ENCODE measurements around the gene PCDHGC4. TPM values are rescaled to one million over a fixed set of nuclear protein-coding genes. Genes with fewer than 3 reads are reported as not detected.

PCDHGC4 gene
- 1 to 10 TPM; 2.4 to 2.9 (median 2.9) TPM for polyA plus RNA-seq (ENCODE audit: insufficient read length in 3 of 3)

DNA sequence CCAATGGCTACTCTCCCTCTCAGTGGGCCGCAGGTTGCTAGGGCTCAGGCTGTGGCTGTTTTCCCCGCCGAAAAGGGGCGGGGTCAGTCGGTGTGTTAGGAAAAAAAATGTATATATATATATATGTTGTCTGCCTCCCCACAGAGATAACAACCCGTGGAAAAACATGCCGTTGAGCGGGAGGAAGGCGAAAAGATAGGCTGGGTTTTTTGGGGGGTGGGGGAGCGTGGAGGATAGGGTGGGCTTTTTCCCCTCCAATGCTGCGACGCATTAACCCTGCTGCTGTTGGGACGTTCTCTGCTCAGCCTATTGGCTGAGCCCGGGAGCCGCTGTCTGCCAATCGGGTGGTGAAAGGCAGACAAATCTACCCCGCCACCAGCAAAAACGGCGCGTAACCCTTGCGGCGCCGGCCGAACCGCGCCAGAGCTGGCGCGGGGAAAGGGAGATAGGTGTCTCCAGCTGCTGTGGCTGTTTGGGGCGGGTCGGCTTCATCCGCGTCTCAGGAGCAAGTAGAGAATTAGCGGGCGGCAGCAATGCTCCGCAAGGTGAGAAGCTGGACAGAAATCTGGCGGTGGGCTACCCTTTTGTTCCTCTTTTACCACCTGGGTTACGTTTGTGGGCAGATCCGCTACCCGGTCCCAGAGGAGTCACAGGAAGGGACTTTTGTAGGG is at the start of gene PCDHGC4:
Gene PCDHGC4 (plus strand): TSS at position 390 of the 671 bp plus-strand sequence. CDS start 144 bp downstream, at position 534.
- DNase-seq (ENCODE audit: low read depth in 3 of 3, low spot score in 2 of 3), result no peak

DNA sequence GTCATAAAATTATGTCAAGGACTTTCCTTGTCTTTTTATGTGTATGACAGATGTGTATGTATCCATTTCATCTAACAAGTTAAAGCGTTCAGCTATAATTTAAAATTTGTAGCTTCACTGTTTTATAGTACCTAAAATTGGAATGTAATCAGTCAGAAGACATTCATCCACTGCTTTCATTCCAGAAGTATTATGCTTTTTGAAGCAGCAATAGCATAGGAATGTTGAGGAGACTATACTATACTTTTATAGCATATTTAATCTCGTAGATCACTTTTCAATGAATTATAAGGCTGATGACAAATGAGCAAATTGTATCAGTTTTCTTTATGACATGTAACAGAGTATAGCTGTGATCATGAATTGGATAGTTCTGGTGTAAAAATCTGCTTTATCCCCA is 47.6 kb upstream of the PCDHGC4 start:
- no peak for DNase-seq (ENCODE audit: low read depth in 3 of 3, low spot score in 2 of 3)

DNA sequence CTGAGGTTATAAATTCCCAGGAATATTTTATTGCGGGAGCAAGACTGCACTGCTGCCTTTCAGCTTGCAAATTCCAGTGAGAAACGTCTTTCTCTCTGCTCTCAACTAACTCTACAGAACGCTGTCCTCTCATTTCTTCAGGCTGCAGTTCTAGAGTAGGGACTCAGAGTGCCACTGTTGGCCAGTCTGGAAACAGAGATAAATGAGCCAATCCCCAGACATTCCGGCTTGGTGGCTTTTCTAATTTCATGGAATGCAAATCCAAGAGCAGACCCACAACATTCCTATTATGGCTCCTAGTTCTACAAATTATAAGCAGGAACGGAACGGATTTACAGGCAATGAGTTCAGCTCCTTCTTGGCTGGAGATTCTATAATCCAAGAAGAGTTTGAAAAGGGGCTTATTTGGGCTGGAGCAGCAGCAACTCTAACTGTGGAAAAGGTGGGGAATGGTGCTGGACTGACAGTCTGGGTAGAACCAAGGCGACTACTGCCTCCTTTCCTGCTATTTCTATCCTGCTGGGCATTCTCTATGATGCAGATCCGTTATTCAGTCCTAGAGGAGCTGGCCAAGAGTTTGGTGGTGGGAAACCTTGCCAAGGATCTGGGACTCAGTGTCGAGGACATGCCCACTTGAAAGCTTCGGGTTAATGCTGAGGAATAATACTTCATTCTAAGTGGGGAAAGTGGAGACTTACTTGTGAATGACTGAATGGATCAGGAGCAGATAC is 45.3 kb upstream of the PCDHGC4 start:
- DNase-seq (ENCODE audit: low read depth in 3 of 3, low spot score in 2 of 3), result no peak

DNA sequence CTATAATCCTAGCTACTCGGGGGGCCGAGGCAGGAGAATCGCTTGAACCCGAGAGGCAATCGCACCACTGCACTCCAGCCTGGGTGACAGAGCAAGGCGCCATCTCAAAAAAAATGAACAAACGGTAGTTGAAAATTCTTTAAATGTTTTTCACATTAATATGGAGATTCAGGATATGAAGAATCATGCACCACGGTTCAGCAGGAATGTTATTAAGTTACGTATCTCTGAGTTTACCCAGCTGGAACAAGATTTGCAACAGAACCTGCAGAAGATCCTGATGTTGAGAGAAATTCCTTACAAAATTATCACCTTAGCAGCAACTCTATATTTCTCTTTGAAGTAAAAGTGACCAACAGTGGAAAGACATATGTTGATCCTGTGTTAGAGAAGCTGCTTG is 44.5 kb upstream of the PCDHGC4 start:
- DNase-seq (ENCODE audit: low read depth in 3 of 3, low spot score in 2 of 3), result no peak

DNA sequence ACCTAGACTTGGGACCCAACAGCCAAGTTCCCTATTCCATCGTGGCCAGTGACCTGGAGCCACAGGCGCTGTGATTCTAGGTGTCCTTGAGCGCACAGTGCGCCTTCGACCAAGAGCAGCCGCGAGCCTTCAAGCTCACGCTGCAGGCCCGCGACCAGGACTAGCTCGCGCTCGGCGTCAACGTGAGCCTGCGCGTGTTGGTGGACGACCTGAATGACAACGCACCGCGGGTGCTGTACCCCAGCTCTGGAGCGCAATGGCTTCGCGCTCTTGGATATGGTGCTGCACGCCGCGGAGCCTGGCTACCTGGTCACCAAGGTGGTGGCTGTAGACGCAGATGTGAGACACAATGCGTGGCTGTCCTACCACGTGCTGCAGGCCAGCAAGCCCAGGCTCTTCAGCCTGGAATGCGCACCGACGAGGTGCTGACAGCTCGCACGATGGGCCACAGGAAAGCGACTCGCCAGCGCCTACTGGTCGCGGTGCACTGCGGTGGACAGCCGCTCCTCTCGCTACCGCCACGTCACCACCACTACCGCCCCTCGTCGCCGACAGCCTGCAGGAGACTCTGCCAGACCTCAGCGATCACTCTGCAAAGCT is 43.2 kb upstream of the PCDHGC4 start:
- no peak for DNase-seq (ENCODE audit: low read depth in 3 of 3, low spot score in 2 of 3)

DNA sequence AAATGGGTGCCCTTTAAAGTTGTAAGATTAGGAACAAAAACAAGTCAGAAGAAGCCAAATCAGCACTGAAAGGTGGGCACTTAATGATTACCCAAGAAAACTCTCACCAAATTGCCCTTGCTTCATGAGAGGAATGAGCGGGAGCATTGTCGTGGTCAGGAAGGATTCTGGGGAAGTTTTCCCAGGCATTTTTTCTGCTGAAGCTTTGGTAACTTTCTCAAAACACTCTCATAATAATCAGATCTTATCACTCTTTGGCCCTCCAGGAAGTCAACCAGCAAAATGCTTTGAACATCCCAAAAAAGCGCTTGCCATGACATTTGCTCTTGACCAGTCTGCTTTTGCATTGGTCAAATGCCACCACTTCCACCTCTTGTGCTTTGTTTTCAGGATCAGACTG is 19.5 kb upstream of the PCDHGC4 start:
- no peak for DNase-seq (ENCODE audit: low read depth in 3 of 3, low spot score in 2 of 3)

DNA sequence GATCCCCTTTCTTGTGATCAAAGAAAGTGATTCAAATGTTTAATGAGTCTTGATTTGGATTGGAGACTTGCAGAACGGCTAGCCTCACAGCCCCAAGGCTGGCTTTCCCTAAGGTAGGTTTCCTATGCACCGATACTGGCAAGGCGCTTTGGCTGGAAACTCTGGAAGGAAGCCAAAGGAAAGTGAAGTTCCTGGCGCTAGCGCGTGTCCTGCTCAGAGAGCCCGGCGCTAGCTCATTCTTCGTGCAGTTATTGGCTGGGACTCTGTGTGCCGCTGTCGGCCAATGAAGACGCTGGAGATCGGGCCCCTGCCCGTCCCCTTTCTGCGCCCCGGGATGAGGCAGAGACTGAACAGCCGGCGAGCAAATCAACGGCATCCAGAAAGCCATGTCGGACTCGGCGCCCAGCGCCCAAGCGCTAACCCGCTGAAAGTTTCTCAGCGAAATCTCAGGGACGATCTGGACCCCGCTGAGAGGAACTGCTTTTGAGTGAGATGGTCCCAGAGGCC is 9.2 kb upstream of the PCDHGC4 start, which contains the start of gene PCDHGC3:
Gene PCDHGC3 (plus strand): TSS at position 342 of the 507 bp plus-strand sequence. CDS start 151 bp downstream, at position 493.
- peak; percentile 84 to 91 (median 84) for DNase-seq (ENCODE audit: low read depth in 3 of 3, low spot score in 2 of 3)

DNA sequence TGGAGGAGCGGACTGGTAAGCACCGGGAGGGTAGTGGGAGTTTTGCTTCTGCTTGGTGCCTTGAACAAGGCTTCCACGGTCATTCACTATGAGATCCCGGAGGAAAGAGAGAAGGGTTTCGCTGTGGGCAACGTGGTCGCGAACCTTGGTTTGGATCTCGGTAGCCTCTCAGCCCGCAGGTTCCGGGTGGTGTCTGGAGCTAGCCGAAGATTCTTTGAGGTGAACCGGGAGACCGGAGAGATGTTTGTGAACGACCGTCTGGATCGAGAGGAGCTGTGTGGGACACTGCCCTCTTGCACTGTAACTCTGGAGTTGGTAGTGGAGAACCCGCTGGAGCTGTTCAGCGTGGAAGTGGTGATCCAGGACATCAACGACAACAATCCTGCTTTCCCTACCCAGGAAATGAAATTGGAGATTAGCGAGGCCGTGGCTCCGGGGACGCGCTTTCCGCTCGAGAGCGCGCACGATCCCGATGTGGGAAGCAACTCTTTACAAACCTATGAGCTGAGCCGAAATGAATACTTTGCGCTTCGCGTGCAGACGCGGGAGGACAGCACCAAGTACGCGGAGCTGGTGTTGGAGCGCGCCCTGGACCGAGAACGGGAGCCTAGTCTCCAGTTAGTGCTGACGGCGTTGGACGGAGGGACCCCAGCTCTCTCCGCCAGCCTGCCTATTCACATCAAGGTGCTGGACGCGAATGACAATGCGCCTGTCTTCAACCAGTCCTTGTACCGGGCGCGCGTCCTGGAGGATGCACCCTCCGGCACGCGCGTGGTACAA is 8.5 kb upstream of the PCDHGC4 start:
- DNase-seq (ENCODE audit: low read depth in 3 of 3, low spot score in 2 of 3), result no peak

DNA sequence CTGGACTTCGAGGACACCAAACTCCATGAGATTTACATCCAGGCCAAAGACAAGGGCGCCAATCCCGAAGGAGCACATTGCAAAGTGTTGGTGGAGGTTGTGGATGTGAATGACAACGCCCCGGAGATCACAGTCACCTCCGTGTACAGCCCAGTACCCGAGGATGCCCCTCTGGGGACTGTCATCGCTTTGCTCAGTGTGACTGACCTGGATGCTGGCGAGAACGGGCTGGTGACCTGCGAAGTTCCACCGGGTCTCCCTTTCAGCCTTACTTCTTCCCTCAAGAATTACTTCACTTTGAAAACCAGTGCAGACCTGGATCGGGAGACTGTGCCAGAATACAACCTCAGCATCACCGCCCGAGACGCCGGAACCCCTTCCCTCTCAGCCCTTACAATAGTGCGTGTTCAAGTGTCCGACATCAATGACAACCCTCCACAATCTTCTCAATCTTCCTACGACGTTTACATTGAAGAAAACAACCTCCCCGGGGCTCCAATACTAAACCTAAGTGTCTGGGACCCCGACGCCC is 7.7 kb upstream of the PCDHGC4 start:
- DNase-seq (ENCODE audit: low read depth in 3 of 3, low spot score in 2 of 3), result no peak

DNA sequence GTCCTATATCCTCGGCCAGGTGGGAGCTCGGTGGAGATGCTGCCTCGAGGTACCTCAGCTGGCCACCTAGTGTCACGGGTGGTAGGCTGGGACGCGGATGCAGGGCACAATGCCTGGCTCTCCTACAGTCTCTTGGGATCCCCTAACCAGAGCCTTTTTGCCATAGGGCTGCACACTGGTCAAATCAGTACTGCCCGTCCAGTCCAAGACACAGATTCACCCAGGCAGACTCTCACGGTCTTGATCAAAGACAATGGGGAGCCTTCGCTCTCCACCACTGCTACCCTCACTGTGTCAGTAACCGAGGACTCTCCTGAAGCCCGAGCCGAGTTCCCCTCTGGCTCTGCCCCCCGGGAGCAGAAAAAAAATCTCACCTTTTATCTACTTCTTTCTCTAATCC is 7.0 kb upstream of the PCDHGC4 start:
- no peak for DNase-seq (ENCODE audit: low read depth in 3 of 3, low spot score in 2 of 3)

DNA sequence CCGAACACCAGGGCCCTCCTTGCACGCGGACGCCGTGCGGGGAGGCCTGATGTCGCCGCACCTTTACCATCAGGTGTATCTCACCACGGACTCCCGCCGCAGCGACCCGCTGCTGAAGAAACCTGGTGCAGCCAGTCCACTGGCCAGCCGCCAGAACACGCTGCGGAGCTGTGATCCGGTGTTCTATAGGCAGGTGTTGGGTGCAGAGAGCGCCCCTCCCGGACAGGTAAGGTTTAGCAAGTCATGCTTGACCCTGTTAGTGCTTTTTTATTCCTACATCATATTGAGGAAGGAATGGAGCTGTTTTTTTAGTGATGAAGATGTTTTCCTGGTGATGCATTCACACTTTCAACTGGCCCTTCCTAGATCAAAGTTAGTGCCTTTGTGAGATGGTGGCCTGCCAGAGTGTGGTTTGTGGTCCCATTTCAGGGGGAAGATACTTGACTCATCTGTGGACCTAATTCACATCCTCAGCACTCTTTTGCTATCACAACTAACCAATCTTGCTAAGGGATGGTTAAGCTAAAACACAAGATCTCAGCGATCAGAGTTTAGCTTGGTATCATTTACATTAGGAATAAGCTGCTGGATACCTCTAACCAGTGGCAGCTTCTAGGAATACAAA is 6.4 kb upstream of the PCDHGC4 start:
- DNase-seq (ENCODE audit: low read depth in 3 of 3, low spot score in 2 of 3), result no peak

DNA sequence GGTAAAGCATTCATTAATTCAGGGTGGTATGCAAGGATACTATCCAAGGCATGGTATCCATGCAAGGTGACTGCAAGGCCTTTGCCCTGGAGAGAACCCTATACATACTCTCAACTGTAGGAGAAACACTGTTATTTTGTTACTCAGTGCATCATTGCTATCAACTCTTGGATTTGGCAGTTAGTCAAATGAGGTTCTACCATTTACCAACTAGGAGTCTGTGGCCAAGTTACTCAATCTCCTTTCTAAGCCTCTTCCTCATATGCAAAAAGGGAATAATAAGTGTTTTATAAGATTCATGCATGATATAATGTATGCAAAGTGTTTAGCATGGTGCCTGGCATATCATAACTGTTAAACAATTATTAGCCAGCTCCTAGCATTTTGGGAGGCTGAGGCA is 5.1 kb upstream of the PCDHGC4 start:
- DNase-seq (ENCODE audit: low read depth in 3 of 3, low spot score in 2 of 3), result no peak

DNA sequence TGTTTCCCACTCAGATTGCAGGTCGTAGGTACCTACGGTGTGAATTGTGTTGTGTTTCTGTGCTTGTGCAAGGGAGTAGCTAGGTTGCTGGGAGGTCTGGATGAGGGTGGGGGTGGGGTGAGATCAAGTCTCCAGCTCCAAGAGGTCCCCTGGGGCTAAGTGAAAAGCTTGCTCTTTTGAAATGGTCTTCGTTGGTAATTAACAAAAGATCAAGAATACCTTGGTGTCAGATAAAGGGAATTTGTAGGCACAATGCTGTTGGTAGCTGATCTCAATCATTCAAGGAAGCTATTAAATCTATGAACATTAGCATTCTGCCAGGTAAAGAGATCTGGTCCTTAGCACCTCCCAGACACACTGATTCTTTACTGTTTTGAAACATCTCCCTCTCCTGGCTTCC is 928 bp upstream of the PCDHGC4 start:
- DNase-seq (ENCODE audit: low read depth in 3 of 3, low spot score in 2 of 3), result no peak

DNA sequence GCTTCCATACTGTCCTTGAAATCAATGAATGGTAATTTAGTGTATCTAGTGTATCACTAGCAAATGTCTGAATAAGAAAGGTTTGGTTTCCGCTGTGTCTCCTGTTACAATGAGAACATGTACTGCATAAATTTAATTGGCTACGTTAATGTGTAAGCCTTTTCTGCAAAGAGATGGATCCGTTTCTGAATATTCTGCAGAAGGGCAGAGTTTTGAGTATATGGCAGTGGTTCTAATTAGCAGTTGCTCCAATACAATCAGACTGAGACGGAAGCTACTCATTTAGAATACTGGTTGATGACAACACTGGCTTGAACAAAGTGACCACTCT is 555 bp upstream of the PCDHGC4 start:
- no peak for DNase-seq (ENCODE audit: low read depth in 3 of 3, low spot score in 2 of 3)

DNA sequence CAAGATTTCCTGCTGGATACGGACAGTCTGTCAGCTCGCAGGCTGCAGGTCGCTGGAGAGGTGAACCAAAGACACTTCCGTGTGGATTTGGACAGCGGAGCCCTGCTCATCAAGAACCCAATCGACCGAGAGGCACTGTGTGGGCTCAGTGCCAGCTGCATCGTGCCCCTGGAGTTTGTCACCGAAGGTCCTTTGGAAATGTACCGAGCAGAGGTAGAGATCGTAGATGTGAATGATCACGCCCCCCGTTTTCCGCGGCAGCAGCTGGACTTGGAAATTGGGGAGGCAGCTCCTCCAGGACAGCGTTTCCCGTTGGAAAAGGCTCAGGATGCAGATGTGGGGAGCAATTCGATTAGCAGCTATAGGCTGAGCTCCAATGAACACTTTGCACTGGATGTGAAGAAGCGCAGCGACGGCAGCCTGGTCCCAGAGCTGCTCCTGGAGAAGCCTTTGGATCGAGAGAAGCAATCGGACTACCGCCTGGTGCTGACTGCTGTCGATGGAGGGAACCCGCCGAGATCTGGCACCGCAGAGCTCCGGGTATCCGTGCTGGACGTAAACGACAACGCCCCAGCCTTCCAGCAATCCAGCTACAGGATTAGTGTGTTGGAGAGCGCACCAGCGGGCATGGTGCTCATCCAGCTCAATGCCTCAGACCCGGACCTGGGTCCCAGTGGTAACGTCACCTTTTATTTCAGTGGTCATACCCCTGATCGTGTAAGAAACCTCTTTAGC is 658 bp downstream of the PCDHGC4 start:
- DNase-seq (ENCODE audit: low read depth in 3 of 3, low spot score in 2 of 3), result no peak

DNA sequence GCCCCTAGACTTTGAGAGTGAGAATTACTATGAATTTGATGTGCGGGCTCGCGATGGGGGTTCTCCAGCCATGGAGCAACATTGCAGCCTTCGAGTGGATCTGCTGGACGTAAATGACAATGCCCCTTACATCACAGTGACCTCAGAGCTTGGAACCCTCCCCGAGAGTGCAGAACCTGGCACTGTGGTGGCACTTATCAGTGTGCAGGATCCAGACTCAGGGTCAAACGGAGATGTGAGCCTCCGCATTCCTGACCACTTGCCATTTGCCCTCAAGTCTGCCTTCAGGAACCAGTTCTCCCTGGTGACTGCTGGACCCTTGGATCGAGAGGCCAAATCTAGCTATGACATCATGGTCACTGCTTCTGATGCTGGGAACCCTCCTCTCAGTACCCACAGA is 1.3 kb downstream of the PCDHGC4 start:
- no peak for DNase-seq (ENCODE audit: low read depth in 3 of 3, low spot score in 2 of 3)

DNA sequence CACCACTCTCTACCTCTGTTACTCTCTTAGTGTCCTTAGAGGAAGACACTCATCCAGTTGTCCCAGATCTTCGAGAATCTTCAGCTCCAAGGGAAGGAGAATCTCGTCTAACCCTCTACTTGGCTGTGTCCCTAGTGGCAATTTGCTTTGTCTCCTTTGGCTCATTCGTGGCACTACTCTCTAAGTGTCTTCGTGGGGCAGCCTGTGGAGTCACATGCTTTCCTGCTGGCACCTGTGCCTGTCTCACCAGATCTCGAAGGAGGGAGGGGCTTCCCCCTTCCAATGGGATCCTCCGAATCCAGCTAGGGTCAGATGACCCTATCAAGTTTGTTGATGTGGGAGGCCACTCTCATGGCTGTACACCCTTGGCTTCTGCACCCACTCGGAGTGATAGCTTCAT is 2.3 kb downstream of the PCDHGC4 start:
- no peak for DNase-seq (ENCODE audit: low read depth in 3 of 3, low spot score in 2 of 3)

DNA sequence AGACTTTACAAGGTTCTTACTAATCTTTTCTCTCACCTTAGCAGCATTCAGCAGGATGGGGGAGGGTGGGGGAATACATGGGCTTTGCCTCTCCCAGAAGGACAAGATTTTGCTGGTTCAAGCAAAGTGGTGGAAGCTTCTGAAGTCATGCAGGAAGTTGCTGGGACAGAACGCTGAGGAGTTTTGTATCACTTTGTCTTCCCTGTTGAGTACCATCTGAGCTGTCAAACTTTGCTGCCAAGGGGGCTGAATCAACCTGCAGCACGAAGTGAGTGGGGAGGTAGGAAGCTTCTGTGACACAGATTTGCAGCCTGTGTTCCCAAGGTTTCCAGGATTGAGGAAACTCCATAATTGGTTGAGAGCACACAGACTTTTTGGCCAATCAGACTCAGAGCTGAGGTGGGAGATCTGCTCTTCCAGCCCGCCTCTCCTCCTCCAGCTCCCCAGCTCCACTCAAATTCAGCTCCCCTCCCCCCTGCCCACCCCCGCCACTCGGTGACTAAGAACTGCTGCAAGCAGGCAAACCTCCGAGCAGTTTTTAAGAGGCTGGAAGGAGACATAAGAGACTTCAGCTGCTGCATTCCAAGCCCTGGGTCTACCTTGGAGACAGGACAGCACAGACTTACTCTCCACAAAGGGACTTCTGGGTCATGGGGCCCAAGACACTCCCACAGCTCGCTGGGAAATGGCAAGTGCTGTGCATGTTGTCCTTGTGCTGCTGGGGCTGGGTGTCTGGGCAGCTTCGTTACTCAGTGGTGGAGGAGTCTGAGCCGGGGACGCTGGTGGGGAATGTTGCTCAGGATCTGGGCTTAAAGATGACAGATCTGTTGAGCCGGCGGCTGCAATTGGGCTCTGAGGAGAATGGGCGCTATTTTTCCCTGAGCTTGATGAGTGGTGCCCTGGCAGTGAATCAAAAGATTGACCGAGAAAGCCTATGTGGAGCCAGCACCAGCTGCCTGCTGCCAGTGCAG is 4.0 kb downstream of the PCDHGC4 start, which contains the start of gene PCDHGC5:
Gene PCDHGC5 (plus strand): TSS at position 491 of the 971 bp plus-strand sequence. CDS start 160 bp downstream, at position 651.
- DNase-seq (ENCODE audit: low read depth in 3 of 3, low spot score in 2 of 3), result no peak
